Eye (tissue), 1 donor: ENCODE data around the gene PLEKHG3.

Source experiments
- DNase-seq: peaks from one replicate; pipeline ENCODE4 v3.0.0-alpha.2; 2015

Gene PLEKHG3

GRCh38 chr14:64728856-64729255 lies 24.6 kb downstream of the PLEKHG3 start:
- DNase-seq, result no peak

GRCh38 chr14:64729386-64730060 lies 25.3 kb downstream of the PLEKHG3 start:
- DNase-seq, result no peak

GRCh38 chr14:64730061-64730440 lies 25.8 kb downstream of the PLEKHG3 start:
- DNase-seq, result no peak

GRCh38 chr14:64730681-64731080 lies 26.5 kb downstream of the PLEKHG3 start:
- no peak for DNase-seq

- DNase-seq, result no peak
Measured at GRCh38 chr14:64731141-64731581, 26.9 kb downstream of the PLEKHG3 start.

GRCh38 chr14:64732066-64732465 lies 27.8 kb downstream of the PLEKHG3 start:
- DNase-seq, result no peak

GRCh38 chr14:64732536-64733120 lies 28.4 kb downstream of the PLEKHG3 start:
- no peak for DNase-seq

- no peak for DNase-seq
Measured at GRCh38 chr14:64733321-64733720, 29.1 kb downstream of the PLEKHG3 start.

- DNase-seq, result no peak
Measured at GRCh38 chr14:64733899-64734298, 29.7 kb downstream of the PLEKHG3 start.

GRCh38 chr14:64734990-64735389 lies 30.8 kb downstream of the PLEKHG3 start:
- DNase-seq, result no peak

- no peak for DNase-seq
Measured at GRCh38 chr14:64736271-64737169, 32.3 kb downstream of the PLEKHG3 start.

GRCh38 chr14:64737391-64738280 lies 33.4 kb downstream of the PLEKHG3 start:
- no peak for DNase-seq

GRCh38 chr14:64738281-64738804 lies 34.1 kb downstream of the PLEKHG3 start:
- DNase-seq, result no peak

- no peak for DNase-seq
Measured at GRCh38 chr14:64741200-64741599, 37.0 kb downstream of the PLEKHG3 start.

GRCh38 chr14:64741961-64742360 lies 37.7 kb downstream of the PLEKHG3 start:
- DNase-seq, result no peak

- DNase-seq, result no peak
Measured at GRCh38 chr14:64743061-64743460, 38.8 kb downstream of the PLEKHG3 start.

- no peak for DNase-seq
Measured at GRCh38 chr14:64745511-64746091, 41.4 kb downstream of the PLEKHG3 start.

- DNase-seq, result no peak
Measured at GRCh38 chr14:64746298-64747250, 42.4 kb downstream of the PLEKHG3 start.

- no peak for DNase-seq
Measured at GRCh38 chr14:64747327-64747726, 43.1 kb downstream of the PLEKHG3 start.

- no peak for DNase-seq
Measured at GRCh38 chr14:64748521-64748920, 44.3 kb downstream of the PLEKHG3 start.
